ENCODE measurements around the gene PTPRA.

GRCh38 chr20:2867081-2867864 is 6.0 kb upstream of the PTPRA start:
- TF ChIP-seq CTCF (IDR thresholded peaks at IDR 0.05; ENCODE audit: low read depth, low read length, poor library complexity, severe bottlenecking) = no peak
- TF ChIP-seq EZH2phosphoT487 (IDR thresholded peaks at IDR 0.05; ENCODE audit: borderline replicate concordance, low read length) = no peak
